Renal cortex interstitium (tissue), 11 donors: ENCODE data around the gene ITPK1. TPM values are rescaled to one million over a fixed set of nuclear protein-coding genes. Genes with fewer than 3 reads are reported as not detected.

Source experiments
- DNase-seq, 11 donors: peaks; one replicate each; pipeline ENCODE4 v3.0.0-alpha.2; 2013; ENCODE audit warnings: low read depth in 9 of 11, low spot score in 4 of 11; ENCODE audit errors: extremely low read depth in 1 of 11
- polyA plus RNA-seq, 3 donors: library from polyadenylated mRNA; unstranded; fragments of 120-200 nt; gene quantifications; one replicate each; pipeline ENCODE4 v1.2.1, GENCODE V29; 2013; ENCODE audit not compliant: insufficient read length in 3 of 3

Gene ITPK1
- polyA plus RNA-seq, 3 donors, result 27.5 to 40.5 (median 33.0) TPM

- DNase-seq, result no peak
These were observed 157.1 kb downstream of the ITPK1 start for GRCh38 chr14:92958373-92959188.

- DNase-seq, result no peak
These were observed 158.8 kb downstream of the ITPK1 start for GRCh38 chr14:92956961-92957360.

DNA sequence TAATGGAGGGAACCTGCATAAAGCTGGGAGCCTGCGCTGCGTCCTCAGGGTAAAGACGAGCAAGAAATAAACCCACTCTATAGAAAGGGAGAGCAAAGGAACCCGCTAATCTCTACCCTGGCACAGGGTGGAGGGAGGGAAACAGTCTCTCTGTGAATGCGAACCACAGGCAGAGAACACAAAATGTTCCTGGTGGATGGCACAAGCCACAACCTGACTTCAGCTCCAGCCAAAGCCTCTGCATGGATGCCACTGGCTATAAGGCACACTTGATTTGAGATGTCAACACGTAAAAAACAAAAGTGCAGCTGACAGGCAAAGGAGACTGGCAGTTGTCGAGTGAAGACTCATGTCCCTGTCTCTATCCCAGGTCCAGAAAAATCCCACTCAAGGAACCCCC lies 160.3 kb downstream of the ITPK1 start:
- no peak for DNase-seq

- DNase-seq, result no peak
These were observed 160.8 kb downstream of the ITPK1 start for GRCh38 chr14:92954933-92955332.

- DNase-seq, result no peak
These were observed 162.2 kb downstream of the ITPK1 start for GRCh38 chr14:92953526-92953925.

DNA sequence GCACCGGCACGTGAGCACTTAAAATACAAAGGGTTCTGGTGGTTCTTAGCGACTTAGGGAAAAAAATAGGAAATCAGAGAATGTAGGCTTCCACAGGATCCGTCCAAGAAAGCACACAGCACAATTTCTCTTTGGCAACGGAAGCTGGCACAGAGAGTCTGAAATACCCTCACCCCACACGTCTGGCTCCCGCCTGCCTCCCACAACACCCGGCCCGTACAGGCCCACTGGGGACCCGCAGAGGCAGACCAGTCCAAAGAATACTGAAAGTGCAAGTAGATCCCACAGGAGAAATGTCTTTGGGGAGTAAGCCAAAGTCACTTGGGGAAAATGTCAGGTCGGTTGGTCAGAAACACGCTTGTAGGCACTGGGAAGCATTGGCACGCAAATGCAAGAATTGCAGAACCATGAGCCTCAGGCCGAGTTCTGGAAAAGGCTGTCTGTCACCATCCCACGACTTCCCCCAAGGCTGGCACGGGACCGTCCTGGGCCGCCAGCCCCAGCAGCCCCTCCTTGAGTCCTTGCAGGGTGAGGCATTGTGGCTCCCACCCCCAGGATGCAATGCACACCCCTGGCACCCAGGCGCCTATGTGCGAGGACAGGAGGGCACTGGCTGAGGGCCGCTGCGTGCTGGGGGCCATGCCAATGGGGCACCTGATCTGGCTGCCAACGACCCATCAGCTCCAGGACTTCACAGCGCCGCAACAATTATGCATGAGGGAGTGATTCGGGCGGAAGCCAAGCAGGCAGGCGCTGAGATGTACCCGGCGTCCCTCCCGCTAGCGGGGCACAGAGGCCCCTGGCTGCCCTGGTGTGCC lies 163.0 kb downstream of the ITPK1 start:
- DNase-seq, result no peak

DNA sequence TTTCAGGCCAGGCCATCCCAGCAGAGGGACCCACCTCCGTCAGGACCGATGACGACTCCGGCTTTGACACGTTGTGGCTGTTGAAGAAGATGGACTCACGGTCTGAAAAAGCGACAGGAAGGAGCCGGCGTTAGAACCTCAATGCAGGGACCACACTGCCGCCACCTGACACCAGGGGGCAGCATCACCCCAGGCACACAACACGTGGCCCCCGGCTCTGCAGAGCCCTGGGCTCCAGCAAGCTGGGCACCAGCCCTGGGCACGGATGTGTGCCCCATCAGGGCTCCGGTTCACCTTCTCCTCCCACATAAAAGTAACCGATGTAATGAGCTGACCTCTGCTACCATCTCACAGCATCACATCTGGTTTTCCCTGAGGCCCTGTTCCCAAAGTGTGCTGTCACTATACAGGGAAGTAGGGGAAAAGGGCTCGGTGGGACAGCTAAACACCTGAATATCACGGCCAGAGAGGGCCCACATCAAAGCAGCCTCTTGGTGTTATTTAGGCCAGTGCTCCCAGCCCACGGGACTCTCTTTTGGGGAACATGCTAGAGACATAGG lies 163.7 kb downstream of the ITPK1 start:
- DNase-seq, result peak in 9 of 11 donors; percentile 29 to 67 (median 44)

- no peak for DNase-seq
These were observed 164.5 kb downstream of the ITPK1 start for GRCh38 chr14:92951261-92951660.

DNA sequence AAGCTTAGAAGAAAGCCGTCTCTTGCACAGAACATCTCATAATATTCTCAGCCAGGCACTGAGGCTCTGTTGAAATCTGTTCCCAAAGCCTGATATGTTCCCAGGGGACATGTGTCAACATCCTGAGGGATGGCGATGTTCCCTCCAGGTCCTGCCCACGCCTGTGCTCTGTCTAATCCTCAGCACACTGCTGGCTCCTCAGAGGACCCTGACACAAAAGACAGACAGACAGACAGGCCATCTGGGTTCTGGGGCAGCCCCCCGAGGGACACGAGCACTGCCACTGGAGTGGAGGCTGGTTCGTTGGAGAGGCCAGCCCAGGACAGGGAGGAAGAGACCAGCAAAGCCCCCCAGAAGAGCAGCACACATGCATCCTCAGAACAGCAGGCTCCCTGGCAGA lies 165.0 kb downstream of the ITPK1 start:
- no peak for DNase-seq

- no peak for DNase-seq
These were observed 165.6 kb downstream of the ITPK1 start for GRCh38 chr14:92950193-92950540.

GRCh38 chr14:92949496-92950192 lies 166.1 kb downstream of the ITPK1 start:
- no peak for DNase-seq

GRCh38 chr14:92948647-92949046 lies 167.1 kb downstream of the ITPK1 start:
- DNase-seq, result no peak

DNA sequence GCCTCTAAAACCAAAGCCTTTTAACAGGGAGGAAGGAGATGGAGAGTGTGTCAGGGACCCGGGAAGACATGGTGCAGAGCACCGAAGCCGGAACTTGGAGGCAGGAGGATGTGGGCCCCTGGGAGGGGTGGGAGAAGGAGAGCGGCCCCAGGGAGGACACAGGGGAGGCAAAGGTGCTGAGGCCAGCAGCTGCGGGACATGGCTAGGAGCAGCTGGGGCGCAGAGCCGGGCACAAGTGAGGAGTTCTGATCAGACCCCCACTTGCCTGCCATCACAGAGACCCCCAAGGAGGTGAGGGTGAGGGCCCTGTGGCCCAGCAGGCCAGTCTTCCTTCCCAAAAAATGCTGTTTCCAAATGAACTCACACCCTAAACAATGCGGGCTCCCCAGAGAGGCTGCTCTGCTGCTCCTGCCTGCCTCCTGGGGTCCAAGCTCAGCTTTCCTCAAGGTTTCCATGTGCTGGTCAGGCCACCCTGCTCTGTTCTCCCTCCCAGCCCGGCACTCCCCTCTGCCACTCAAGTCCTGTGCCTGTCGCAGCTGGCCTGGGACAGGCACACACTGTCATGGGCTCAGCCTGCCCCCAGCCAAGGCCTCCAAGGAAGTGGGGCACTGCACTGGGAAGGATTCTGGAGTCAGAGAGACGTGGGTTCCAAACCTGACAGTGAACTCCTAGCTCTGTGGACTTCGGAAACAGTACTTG lies 168.7 kb downstream of the ITPK1 start:
- DNase-seq, result no peak

GRCh38 chr14:92945959-92946846 lies 169.5 kb downstream of the ITPK1 start:
- no peak for DNase-seq

DNA sequence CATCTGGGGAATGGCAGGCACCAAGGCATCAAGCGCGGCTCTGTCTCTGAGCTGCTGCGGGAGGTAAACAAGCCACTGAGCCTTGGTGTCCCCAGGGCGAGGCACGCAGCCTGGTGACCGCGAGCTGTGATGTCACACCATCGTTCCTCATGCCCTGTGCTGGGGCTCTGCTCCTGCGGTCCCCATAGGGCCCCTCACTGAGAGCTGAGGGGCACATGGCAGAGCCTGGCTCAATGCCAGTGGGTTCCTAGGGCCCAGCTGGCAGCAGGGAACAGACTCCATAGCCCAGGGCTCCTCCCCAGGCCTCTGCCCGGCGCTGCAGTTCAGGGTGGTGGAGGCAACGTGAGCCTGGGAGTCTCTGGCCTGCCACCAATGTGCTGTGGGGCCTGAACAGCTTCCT lies 170.2 kb downstream of the ITPK1 start:
- no peak for DNase-seq

- DNase-seq, result no peak
These were observed 170.7 kb downstream of the ITPK1 start for GRCh38 chr14:92944976-92945375.

GRCh38 chr14:92943855-92944570 lies 171.7 kb downstream of the ITPK1 start:
- no peak for DNase-seq
